ENCODE measurements around the gene SPINK2. TPM values are rescaled to one million over a fixed set of nuclear protein-coding genes. Genes with fewer than 3 reads are reported as not detected.

Gene SPINK2
- total RNA-seq, 1 donor from 2014 or later = not detected

- no peak for ATAC-seq
- intact Hi-C loops (cut with DNase I) = no loop called here
- DNase-seq (ENCODE audit: missing footprints) = no peak
These were observed 61.3 kb downstream of the SPINK2 start for GRCh38 chr4:56760183-56760582.

Other genes with a start within 250 kb of the SPINK2 start
- gene HOPX, start 140.4 kb downstream of the SPINK2 start, total RNA-seq = 59.3 TPM
- gene REST, start 86.2 kb upstream of the SPINK2 start, total RNA-seq = 25.0 TPM
- 11.5 TPM for gene NOA1, start 155.9 kb upstream of the SPINK2 start, total RNA-seq
- gene POLR2B, start 157.2 kb upstream of the SPINK2 start, total RNA-seq = 69.1 TPM